T-cell (primary cell): Measurements from ENCODE around the gene ZNF394. TPM values are rescaled to one million over a fixed set of nuclear protein-coding genes. Genes with fewer than 3 reads are reported as not detected.
A peak's percentile ranks its signal among the peaks of the same experiment; 100 is the strongest.

Source experiments
- ATAC-seq, 4 experiments: fragments of 200-7000 bp in 3 of 4; fragments of 150-1000 bp in 1 of 4; cut with Tn5 transposase; replicated peaks in 1 of 4; 1 replicate in 3 of 4; 2 replicates in 1 of 4; pipeline ENCODE4 v1.10.0; 2021; ENCODE audit warnings: moderate library complexity in 3 of 4, mild to moderate bottlenecking in 2 of 4, moderate number of reproducible peaks in 1 of 4
- CTCF ChIA-PET, 2 donors: fragments of 300-600 bp; sonication (Branson Sonifier 250); formaldehyde crosslinking; loops; one replicate each; lab custom pipeline; 2022; ENCODE audit warnings: antibody characterized with exemption in 2 of 2; lab: Charles Lee
- POLR2A ChIA-PET, 2 donors: fragments of 300-600 bp; sonication (Branson Sonifier 250); formaldehyde crosslinking; loops; one replicate each; lab custom pipeline; 2022; ENCODE audit warnings: antibody characterized with exemption in 2 of 2; lab: Charles Lee
- DNase-seq, 35 experiments: peaks; one replicate each; pipeline versions ENCODE4 v3.0.0 to v3.0.0-alpha.2; 2013 to 2023
- H3K27ac ChIP-seq: one replicate; pipeline ENCODE4 v1.5.1; 2013; ENCODE audit warnings: low read length
- H3K27me3 ChIP-seq, 2 experiments: replicated peaks in 1 of 2; 1 replicate in 1 of 2; 2 replicates in 1 of 2; pipeline versions ENCODE4 v1.6.1 to v1.7.0; 2013; ENCODE audit warnings: low read length in 1 of 2, mixed read lengths in 1 of 2; ENCODE audit not compliant: control insufficient read depth in 2 of 2, insufficient read depth in 2 of 2; ENCODE audit errors: extremely low read depth in 1 of 2
- H3K36me3 ChIP-seq, 2 donors: 1 replicate in 1 of 2; 2 replicates in 1 of 2; pipeline versions ENCODE4 v1.6.1 to v1.7.0; 2013; ENCODE audit warnings: low read length in 1 of 2; ENCODE audit not compliant: control insufficient read depth in 2 of 2, insufficient read depth in 1 of 2; ENCODE audit errors: extremely low read depth in 1 of 2
- H3K4me1 ChIP-seq, 2 experiments: 1 replicate in 1 of 2; 2 replicates in 1 of 2; pipeline versions ENCODE4 v1.6.1 to v1.7.0; 2013; ENCODE audit warnings: low read length in 2 of 2, mixed read lengths in 1 of 2; ENCODE audit not compliant: insufficient read depth in 2 of 2, control insufficient read depth in 1 of 2; ENCODE audit errors: extremely low read depth in 1 of 2
- H3K4me3 ChIP-seq, 2 donors: 1 replicate in 1 of 2; 2 replicates in 1 of 2; pipeline versions ENCODE4 v1.5.1 to v1.7.0; 2013; ENCODE audit warnings: mild to moderate bottlenecking in 2 of 2, low read length in 1 of 2, moderate library complexity in 1 of 2; ENCODE audit not compliant: control insufficient read depth in 1 of 2; ENCODE audit errors: extremely low read depth in 1 of 2
- H3K9me3 ChIP-seq: 2 replicates; pipeline ENCODE4 v1.7.0; 2013
- H3K27ac Mint-ChIP-seq, 2 donors: one replicate each; pipeline ENCODE4 v1.8.0; 2020 to 2021; ENCODE audit warnings: mild to moderate bottlenecking in 2 of 2, mixed read lengths in 2 of 2
- H3K27me3 Mint-ChIP-seq, 2 donors: one replicate each; pipeline ENCODE4 v1.8.0; 2021 to 2022; ENCODE audit warnings: mixed read lengths in 2 of 2
- H3K36me3 Mint-ChIP-seq: one replicate; pipeline ENCODE4 v1.8.0; 2021; ENCODE audit warnings: mixed read lengths
- H3K4me1 Mint-ChIP-seq, 3 donors: one replicate each; pipeline ENCODE4 v1.8.0; 2020 to 2022; ENCODE audit warnings: mixed read lengths in 3 of 3, mild to moderate bottlenecking in 1 of 3
- H3K4me3 Mint-ChIP-seq, 3 donors: one replicate each; pipeline ENCODE4 v1.8.0; 2020 to 2022; ENCODE audit warnings: mild to moderate bottlenecking in 3 of 3, mixed read lengths in 3 of 3, moderate library complexity in 3 of 3
- H3K9me3 Mint-ChIP-seq, 3 donors: one replicate each; pipeline ENCODE4 v1.8.0; 2020 to 2022; ENCODE audit warnings: mixed read lengths in 3 of 3
- WGBS: methylation state at CpG from one replicate; pipeline ENCODE4 v1.1.5; 2013; ENCODE audit warnings: missing lambda C conversion rate; ENCODE audit not compliant: insufficient coverage; 5-methylcytosine and 5-hydroxymethylcytosine counted together
- total RNA-seq, 35 experiments: library from RNA in 6 of 35; stranded (reverse) in 6 of 35; fragments of 120-200 nt in 1 of 35; gene quantifications; one replicate each; pipeline versions ENCODE4 v1.2.1 to v1.2.4 and lab custom pipeline; 2013 to 2026

Gene ZNF394
- total RNA-seq, 5 donors from 2014 or later (not counting 1 experiment from before 2014, with no cell fraction given) = 88.4 to 188 (median 104) TPM

DNA sequence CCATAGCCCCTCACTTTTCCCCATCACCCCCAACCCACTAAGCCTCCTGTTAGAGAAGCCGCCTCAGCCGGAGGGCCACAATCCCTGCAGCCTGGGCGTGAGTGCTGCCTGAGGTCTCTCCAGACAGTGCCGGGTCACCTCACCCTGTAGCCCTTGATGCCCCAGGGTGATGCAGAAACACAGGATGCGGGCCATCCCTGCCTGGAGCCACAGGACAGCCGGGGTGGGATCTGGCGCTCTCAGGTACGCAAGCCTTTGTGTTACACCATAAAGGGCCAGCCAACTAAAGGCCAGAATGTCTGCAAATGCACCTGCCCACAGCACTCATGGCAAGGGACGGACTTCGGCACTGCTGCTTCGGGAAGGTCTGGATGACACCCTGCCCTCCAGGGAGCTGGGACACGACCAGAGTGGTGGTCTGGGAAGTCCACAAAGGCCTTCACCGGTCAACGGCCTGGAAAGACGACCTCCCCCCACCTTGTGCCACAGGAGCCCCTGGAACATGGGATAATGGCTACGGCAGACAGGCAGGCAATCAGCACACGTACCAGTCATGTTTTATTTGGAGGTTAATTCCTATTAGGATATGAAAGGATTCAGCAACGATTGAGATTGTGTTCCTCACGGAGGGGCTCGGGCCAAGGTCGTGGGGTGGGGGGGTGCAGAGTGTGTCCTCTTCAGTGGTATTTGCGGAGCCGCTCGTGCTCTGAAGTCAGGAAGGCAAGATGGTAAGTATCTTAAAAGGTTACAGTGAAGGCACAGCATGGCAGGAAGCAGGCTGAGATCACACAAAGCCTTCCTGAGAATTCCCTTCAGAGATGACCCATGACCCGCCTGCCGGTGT, 42.2 kb downstream of the ZNF394 start:
- Mint-ChIP-seq H3K27me3 (no peaks in the 10 kb centered on the region), H3K27ac (no peak overlapping the region), H3K4me3 (no peak overlapping the region), H3K9me3 (no peaks in the 10 kb centered on the region), H3K36me3 (peaks cover 28% of the 10 kb centered on the region), H3K4me1 (peaks cover 14 to 29% (median 25%) of the 10 kb centered on the region in 3 donors)
- 95% methylated on average over 20 of the region's 26 CpGs for WGBS
- Histone ChIP-seq H3K27me3 (no peaks in the 10 kb centered on the region), H3K4me3 (no peak overlapping the region), H3K9me3 (no peaks in the 10 kb centered on the region), H3K4me1 (peaks cover 0 to 16% of the 10 kb centered on the region in 2 experiments), H3K27ac (no peak overlapping the region), H3K36me3 (peaks cover 32 to 68% of the 10 kb centered on the region in 2 donors)
- CTCF ChIA-PET = no interaction called here
- DNase-seq (no peak), ATAC-seq (no peak)
- POLR2A ChIA-PET = no interaction called here

DNA sequence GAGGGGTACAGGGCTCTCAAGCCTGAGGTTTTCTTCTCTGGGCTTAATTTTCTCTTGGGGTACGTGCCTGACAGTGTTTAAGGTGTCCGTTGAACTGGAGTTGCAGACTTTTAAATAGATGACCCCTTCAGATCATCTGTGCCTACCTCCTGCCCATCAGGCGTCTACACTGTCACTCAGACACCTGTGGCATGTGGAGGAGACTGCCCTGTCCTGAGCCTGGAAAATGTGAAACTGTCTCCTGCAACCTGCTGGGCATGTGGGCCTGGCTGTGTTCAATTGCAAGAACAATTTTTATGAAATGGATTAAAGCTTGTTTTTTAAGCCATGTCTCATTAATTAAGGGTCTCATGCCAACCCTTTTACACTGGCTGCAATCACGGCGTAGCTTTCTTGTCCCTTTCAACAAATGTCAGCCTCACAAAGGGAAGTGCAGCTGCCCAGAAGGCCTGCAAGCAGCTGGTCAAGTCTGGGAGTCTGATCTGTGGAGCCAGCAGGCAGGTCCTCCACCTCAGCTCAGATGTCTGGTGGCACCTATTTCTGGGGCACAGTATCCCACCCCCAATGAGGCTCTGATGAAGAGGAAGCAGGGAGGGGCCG, 42.9 kb downstream of the ZNF394 start:
- Histone ChIP-seq H3K36me3 (peaks cover 37 to 72% of the 10 kb centered on the region in 2 donors), H3K27ac (no peak overlapping the region), H3K27me3 (no peaks in the 10 kb centered on the region), H3K9me3 (no peaks in the 10 kb centered on the region), H3K4me1 (peaks cover 0 to 13% of the 10 kb centered on the region in 2 experiments), H3K4me3 (no peak overlapping the region)
- Mint-ChIP-seq H3K4me1 (peaks cover 12 to 24% (median 21%) of the 10 kb centered on the region in 3 donors), H3K27ac (no peak overlapping the region), H3K9me3 (no peaks in the 10 kb centered on the region), H3K4me3 (no peak overlapping the region), H3K27me3 (no peaks in the 10 kb centered on the region), H3K36me3 (peaks cover 25% of the 10 kb centered on the region)
- ChIA-PET CTCF (no interaction called here), POLR2A (no interaction called here)
- DNase-seq (no peak), ATAC-seq (no peak)
- 89% methylated on average over 4 of the region's 6 CpGs for WGBS

DNA sequence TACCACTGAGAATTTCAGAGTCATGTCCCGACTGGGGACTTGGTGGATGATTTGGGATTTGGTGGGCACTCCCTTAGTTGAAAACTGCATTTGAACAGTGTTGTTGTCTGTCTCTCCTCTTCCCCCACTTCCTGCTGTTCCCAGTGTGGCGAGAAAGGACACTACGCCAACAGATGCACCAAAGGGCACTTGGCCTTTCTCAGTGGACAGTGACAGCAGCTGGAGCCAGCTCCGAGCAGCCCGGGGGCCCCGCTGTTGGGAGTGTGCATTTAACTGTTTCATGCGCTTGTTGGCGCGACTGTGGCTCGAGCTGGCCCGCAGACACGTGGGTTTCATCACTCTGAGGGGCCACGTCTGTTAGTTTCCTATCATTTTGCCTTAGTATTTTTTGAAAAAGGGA, 43.8 kb downstream of the ZNF394 start:
- peaks cover 25% of the 10 kb centered on the region for H3K36me3 Mint-ChIP-seq
- POLR2A ChIA-PET = no interaction called here
- CTCF ChIA-PET = no interaction called here
- no peaks in the 10 kb centered on the region for H3K27me3 ChIP-seq
- no peaks in the 10 kb centered on the region for H3K9me3 ChIP-seq
- H3K36me3 ChIP-seq = peaks cover 40 to 72% of the 10 kb centered on the region in 2 donors
- DNase-seq = no peak
- no peak overlapping the region for H3K4me3 Mint-ChIP-seq
- no peaks in the 10 kb centered on the region for H3K27me3 Mint-ChIP-seq
- no peak for ATAC-seq
- no peak overlapping the region for H3K27ac ChIP-seq
- no peaks in the 10 kb centered on the region for H3K9me3 Mint-ChIP-seq
- peaks cover 0 to 8% of the 10 kb centered on the region in 2 experiments for H3K4me1 ChIP-seq
- H3K4me3 ChIP-seq = no peak overlapping the region
- no peak overlapping the region for H3K27ac Mint-ChIP-seq
- H3K4me1 Mint-ChIP-seq = peaks cover 12 to 23% (median 17%) of the 10 kb centered on the region in 3 donors
- 90% methylated on average over 8 of the region's 13 CpGs for WGBS

DNA sequence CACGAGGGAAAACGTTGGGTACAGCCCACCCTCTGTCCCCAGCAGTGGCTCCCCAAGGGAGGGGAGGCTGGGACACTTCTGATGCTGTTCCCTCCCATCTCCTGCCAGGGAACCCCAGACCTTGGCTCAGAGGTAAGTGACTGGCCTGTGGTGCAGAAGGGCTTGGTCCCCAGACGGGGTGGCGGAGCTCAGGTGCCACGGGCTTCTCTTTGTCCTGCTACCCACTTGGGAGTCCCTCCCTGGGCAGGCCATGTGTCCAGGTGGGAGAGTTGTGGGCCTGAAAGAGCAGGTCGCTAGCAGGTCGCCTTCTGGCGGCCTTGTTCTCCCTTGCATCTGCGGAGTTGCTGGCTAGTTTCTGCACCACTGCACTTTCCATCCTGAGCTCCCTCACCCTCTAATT, 44.2 kb downstream of the ZNF394 start:
- no peak overlapping the region for H3K4me3 Mint-ChIP-seq
- H3K36me3 Mint-ChIP-seq = peaks cover 27% of the 10 kb centered on the region
- 86% methylated on average over 3 of the region's 9 CpGs for WGBS
- no peaks in the 10 kb centered on the region for H3K27me3 Mint-ChIP-seq
- H3K9me3 ChIP-seq = no peaks in the 10 kb centered on the region
- no peak overlapping the region for H3K4me3 ChIP-seq
- peaks cover 0 to 4% of the 10 kb centered on the region in 2 experiments for H3K4me1 ChIP-seq
- no peaks in the 10 kb centered on the region for H3K9me3 Mint-ChIP-seq
- ChIA-PET CTCF (no interaction called here), POLR2A (no interaction called here)
- no peak overlapping the region for H3K27ac Mint-ChIP-seq
- H3K36me3 ChIP-seq = peaks cover 39 to 75% of the 10 kb centered on the region in 2 donors
- H3K27me3 ChIP-seq = no peaks in the 10 kb centered on the region
- ATAC-seq (peak in 1 of 4 experiments; percentile 4), DNase-seq (no peak)
- no peak overlapping the region for H3K27ac ChIP-seq
- H3K4me1 Mint-ChIP-seq = peaks cover 12 to 19% (median 14%) of the 10 kb centered on the region in 3 donors

DNA sequence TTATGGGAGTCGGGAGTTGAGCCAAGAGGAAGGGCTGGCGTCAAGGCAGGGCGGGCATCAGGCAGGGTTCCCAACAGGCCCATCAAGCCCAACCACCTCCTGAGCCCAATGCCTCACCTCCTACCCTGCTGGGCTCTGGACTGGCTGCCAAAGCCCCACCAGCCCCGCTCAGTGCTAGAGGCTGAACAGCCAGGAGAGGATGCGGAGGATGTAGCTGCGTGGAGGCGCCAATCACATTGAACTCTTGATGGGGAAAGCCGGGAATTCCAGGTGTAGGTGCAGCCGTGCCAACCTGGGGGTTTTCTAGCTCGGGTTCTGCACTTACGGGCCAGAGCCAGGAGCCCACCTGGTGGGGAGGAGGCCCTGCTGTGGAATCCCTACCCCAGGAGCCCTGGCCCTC, 47.0 kb downstream of the ZNF394 start:
- Mint-ChIP-seq H3K4me1 (no peaks in the 10 kb centered on the region), H3K9me3 (no peaks in the 10 kb centered on the region), H3K27me3 (no peaks in the 10 kb centered on the region), H3K36me3 (peaks cover 24% of the 10 kb centered on the region), H3K4me3 (no peak overlapping the region), H3K27ac (no peak overlapping the region)
- Histone ChIP-seq H3K4me3 (no peak overlapping the region), H3K9me3 (no peaks in the 10 kb centered on the region), H3K36me3 (peaks cover 41 to 83% of the 10 kb centered on the region in 2 donors), H3K4me1 (no peaks in the 10 kb centered on the region), H3K27me3 (no peaks in the 10 kb centered on the region), H3K27ac (no peak overlapping the region)
- POLR2A ChIA-PET = no interaction called here
- 93% methylated on average over 8 of the region's 11 CpGs for WGBS
- DNase-seq = no peak
- no peak for ATAC-seq
- CTCF ChIA-PET = interaction anchor here in 1 of 2 donors (0.6 kb wide), 1 partner anchor 516 kb away, joined by 3 read pairs; no protein-coding TSS in a partner anchor

DNA sequence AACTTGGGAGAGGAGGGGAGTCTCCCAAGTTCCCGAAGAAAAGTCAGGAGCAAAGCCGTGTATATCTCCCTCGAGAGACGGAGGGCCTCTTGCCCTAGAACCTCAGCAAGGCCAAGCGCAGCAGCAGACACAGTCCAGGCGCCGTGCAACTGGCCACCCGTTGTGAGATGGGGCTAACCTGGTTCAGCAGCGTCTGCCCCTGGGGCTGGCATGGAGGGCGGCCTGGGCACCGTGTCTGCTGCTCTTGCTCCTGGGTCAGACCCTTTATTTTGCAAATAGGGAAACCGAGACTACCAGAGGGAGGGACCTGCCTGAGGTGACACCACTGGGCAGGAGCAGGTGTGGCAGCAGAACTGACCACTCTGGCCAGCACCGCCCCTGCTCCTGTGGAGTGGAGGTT, 47.5 kb downstream of the ZNF394 start:
- H3K4me1 ChIP-seq = no peaks in the 10 kb centered on the region
- no peak overlapping the region for H3K4me3 ChIP-seq
- DNase-seq = no peak
- H3K36me3 ChIP-seq = peaks cover 42 to 83% of the 10 kb centered on the region in 2 donors
- H3K27ac ChIP-seq = no peak overlapping the region
- peaks cover 24% of the 10 kb centered on the region for H3K36me3 Mint-ChIP-seq
- ATAC-seq = no peak
- 97% methylated on average over 13 of the region's 13 CpGs for WGBS
- no peak overlapping the region for H3K27ac Mint-ChIP-seq
- no peaks in the 10 kb centered on the region for H3K4me1 Mint-ChIP-seq
- no peaks in the 10 kb centered on the region for H3K27me3 ChIP-seq
- H3K9me3 ChIP-seq = no peaks in the 10 kb centered on the region
- no peak overlapping the region for H3K4me3 Mint-ChIP-seq
- CTCF ChIA-PET = no interaction called here
- H3K9me3 Mint-ChIP-seq = no peaks in the 10 kb centered on the region
- POLR2A ChIA-PET = no interaction called here
- H3K27me3 Mint-ChIP-seq = no peaks in the 10 kb centered on the region
